Measurements from ENCODE around the gene TTC13. TPM values are rescaled to one million over a fixed set of nuclear protein-coding genes. Genes with fewer than 3 reads are reported as not detected.

The TTC13 gene
- total RNA-seq, 2 donors from 2014 or later = 12.1 to 12.2 TPM

DNA sequence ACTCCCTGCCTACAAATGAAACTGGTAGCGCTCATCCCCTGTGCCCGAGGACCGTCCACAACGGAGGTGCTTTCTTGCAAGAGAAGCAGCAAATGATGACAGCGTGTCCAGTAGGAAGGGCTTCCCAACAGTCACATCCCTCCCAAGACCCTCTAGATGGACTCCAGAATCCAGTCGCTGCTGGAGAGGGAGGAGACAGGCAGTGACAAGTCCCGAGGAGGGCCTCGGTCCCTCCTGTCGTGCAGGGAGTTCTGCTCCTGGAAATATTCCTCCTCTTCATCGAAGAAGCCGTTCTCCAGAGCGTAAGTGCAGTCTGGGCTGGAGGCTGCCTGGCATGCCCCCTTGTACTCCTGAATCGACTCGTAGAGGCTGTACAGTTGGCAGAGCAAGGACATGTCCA is 41.0 kb upstream of the TTC13 start:
- TF ChIP-seq, protein P1, sequence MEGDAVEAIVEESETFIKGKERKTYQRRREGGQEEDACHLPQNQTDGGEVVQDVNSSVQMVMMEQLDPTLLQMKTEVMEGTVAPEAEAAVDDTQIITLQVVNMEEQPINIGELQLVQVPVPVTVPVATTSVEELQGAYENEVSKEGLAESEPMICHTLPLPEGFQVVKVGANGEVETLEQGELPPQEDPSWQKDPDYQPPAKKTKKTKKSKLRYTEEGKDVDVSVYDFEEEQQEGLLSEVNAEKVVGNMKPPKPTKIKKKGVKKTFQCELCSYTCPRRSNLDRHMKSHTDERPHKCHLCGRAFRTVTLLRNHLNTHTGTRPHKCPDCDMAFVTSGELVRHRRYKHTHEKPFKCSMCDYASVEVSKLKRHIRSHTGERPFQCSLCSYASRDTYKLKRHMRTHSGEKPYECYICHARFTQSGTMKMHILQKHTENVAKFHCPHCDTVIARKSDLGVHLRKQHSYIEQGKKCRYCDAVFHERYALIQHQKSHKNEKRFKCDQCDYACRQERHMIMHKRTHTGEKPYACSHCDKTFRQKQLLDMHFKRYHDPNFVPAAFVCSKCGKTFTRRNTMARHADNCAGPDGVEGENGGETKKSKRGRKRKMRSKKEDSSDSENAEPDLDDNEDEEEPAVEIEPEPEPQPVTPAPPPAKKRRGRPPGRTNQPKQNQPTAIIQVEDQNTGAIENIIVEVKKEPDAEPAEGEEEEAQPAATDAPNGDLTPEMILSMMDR (IDR thresholded peaks at IDR 0.05) = no peak
- TF ChIP-seq POLR2A (IDR thresholded peaks at IDR 0.05) (no peak), POLR2AphosphoS5 (IDR thresholded peaks at IDR 0.05) (no peak)
- Histone ChIP-seq H3K27me3 (replicated peaks; ENCODE audit: insufficient read depth) (no peaks in the 10 kb centered on the region), H3K4me1 (replicated peaks) (no peaks in the 10 kb centered on the region), H3K4me3 (no peak overlapping the region), H3K9me3 (no peaks in the 10 kb centered on the region), H3K27ac (no peak overlapping the region), H3K36me3 (no peaks in the 10 kb centered on the region)
- intact Hi-C loops (cut with DNase I) = no loop called here
- no peak for DNase-seq (ENCODE audit: low spot score)
- WGBS = 95% methylated on average over 14 of the region's 14 CpGs

DNA sequence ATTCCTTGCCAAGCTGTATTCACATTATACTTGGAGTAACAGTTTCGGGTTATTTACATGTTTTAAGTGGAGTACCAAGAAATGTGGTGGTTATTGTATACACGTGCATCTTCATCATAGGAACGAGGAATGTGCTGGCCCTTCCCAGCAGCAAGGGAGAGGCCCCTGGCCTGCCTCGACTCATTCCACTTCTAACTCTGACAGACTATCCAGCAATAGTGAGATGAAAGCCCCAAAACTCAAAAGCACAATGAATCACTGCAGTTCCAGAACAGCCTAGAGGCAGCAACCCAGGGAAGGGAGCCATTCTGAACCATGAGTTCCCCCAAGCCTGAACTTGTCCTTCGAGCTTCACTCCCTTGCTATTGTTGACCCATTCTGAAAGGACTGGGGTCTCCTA is 38.3 kb upstream of the TTC13 start:
- no peaks in the 10 kb centered on the region for H3K4me1 ChIP-seq (replicated peaks)
- TF ChIP-seq, protein P1 (IDR thresholded peaks at IDR 0.05) = no peak
- TF ChIP-seq POLR2A (IDR thresholded peaks at IDR 0.05) (no peak), POLR2AphosphoS5 (IDR thresholded peaks at IDR 0.05) (no peak)
- no peak overlapping the region for H3K4me3 ChIP-seq
- no peak overlapping the region for H3K27ac ChIP-seq
- H3K36me3 ChIP-seq = no peaks in the 10 kb centered on the region
- WGBS = 73% methylated on average over 5 of the region's 5 CpGs
- no peaks in the 10 kb centered on the region for H3K27me3 ChIP-seq (replicated peaks; ENCODE audit: insufficient read depth)
- no peak for DNase-seq (ENCODE audit: low spot score)
- no peaks in the 10 kb centered on the region for H3K9me3 ChIP-seq
- intact Hi-C loops (cut with DNase I) = no loop called here

DNA sequence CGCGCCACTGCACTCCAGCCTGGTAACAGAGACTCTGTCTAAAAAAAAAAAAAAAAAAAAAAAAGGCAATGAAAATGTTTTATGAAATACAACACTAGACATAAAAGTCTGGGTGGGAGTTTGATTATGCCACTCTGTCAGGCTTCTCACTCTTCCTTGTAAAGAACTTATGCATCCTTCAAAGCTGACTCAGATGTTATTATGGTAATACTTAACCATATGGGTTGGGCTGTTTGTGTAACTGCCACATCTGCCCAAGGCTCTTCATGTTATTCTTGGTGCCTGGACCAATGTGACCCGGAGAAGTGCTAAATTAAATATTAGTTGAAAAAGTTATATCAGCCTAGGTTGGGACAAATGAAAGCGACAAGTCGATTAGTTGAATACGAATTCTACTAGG is 37.6 kb upstream of the TTC13 start:
- DNase-seq (ENCODE audit: low spot score) = no peak
- TF ChIP-seq POLR2A (IDR thresholded peaks at IDR 0.05) (no peak), POLR2AphosphoS5 (IDR thresholded peaks at IDR 0.05) (no peak)
- TF ChIP-seq, protein P1 (IDR thresholded peaks at IDR 0.05) = no peak
- no peaks in the 10 kb centered on the region for H3K4me1 ChIP-seq (replicated peaks)
- H3K9me3 ChIP-seq = no peaks in the 10 kb centered on the region
- no peaks in the 10 kb centered on the region for H3K36me3 ChIP-seq
- H3K4me3 ChIP-seq = no peak overlapping the region
- WGBS = 95% methylated on average over 6 of the region's 6 CpGs
- intact Hi-C loops (cut with DNase I) = no loop called here
- no peak overlapping the region for H3K27ac ChIP-seq
- no peaks in the 10 kb centered on the region for H3K27me3 ChIP-seq (replicated peaks; ENCODE audit: insufficient read depth)

DNA sequence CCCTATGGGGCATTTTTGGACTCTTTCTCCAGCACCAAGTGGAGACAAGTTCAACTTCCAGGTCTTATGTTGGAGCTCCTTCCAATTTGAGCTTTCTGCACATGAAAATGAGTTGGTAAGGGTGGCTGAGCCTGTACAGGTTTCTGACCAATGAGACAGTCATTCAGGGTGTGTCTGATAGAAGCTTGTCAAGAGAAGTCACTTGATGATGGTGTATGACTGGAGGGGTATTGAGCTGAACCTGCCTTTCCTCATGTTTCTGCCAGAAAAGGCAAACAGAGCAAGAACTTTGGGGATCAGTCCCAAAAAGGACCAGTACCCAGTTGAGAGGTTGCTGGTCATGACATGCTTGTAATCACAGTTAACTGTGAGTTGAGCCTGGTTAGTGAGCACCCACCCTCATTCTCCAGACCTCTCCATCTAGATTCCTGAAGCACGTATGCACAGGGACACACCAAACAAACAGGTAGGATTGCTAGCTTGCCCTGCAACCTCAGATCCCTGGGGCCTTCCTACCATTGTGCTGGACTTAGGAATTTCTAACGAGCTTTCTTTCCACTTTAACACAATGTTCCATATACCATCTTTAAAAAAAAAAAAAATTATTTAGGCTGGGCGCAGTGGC is 34.8 kb upstream of the TTC13 start:
- Histone ChIP-seq H3K36me3 (no peaks in the 10 kb centered on the region), H3K27ac (no peak overlapping the region), H3K9me3 (no peaks in the 10 kb centered on the region), H3K27me3 (replicated peaks; ENCODE audit: insufficient read depth) (no peaks in the 10 kb centered on the region), H3K4me1 (replicated peaks) (no peaks in the 10 kb centered on the region), H3K4me3 (no peak overlapping the region)
- WGBS = 64% methylated on average over 3 of the region's 3 CpGs
- no peak for DNase-seq (ENCODE audit: low spot score)
- no peak for TF ChIP-seq POLR2A (IDR thresholded peaks at IDR 0.05)
- TF ChIP-seq POLR2AphosphoS5 (IDR thresholded peaks at IDR 0.05) = no peak
- TF ChIP-seq, protein P1 (IDR thresholded peaks at IDR 0.05) = no peak
- intact Hi-C loops (cut with DNase I) = no loop called here

DNA sequence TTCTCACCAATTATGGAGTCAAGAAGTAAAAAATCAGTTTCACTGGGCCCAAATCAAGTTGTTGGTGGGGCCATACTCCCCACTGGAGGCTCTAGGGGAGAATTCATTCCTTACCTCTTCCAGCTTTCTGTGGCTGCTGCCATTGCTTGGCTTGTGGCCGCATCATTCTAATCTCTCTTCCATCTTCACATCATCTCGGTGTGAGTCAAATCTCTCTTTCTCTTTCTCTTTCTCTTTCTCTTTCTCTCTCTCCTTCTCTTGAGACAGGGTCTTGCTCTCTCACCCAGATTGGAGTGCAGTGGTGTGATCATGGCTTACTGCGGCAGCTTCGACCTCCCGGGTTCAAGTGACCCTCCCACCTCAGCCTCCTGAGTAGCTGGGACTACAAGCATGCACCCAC is 33.3 kb upstream of the TTC13 start:
- H3K9me3 ChIP-seq = no peaks in the 10 kb centered on the region
- no peaks in the 10 kb centered on the region for H3K4me1 ChIP-seq (replicated peaks)
- no peaks in the 10 kb centered on the region for H3K36me3 ChIP-seq
- 86% methylated on average over 5 of the region's 5 CpGs for WGBS
- H3K27me3 ChIP-seq (replicated peaks; ENCODE audit: insufficient read depth) = no peaks in the 10 kb centered on the region
- intact Hi-C loops (cut with DNase I) = no loop called here
- no peak overlapping the region for H3K4me3 ChIP-seq
- TF ChIP-seq POLR2AphosphoS5 (IDR thresholded peaks at IDR 0.05) = no peak
- TF ChIP-seq POLR2A (IDR thresholded peaks at IDR 0.05) = no peak
- TF ChIP-seq, protein P1 (IDR thresholded peaks at IDR 0.05) = no peak
- no peak for DNase-seq (ENCODE audit: low spot score)
- H3K27ac ChIP-seq = no peak overlapping the region
